A204.1 (cell line): ENCODE measurements around the gene ZNF366.

Source experiments
- FAIRE-seq: peaks from 2 replicates; lab custom pipeline; 2012; peaks lifted over from hg19 to GRCh38; lab: Jason Lieb, UNC

ZNF366 gene

DNA sequence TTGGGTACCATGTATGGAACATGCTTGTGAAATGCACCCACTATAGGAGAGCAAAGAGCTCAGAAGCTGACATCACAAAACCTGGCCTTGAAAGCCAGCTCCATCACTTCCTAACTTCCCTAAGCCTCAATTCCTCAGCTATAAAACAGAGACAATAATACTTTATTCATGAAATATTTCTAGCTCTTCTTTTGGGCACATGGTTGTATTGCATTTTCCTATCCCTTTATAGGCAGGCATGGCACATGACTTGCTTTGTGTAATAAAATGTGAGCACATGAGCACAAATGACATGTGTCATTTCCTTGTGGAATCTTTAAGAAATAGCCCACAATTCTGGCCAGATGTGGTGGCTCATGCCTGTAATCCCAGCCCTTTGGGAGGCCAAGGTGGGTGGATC lies 18.5 kb downstream of the ZNF366 start:
- FAIRE-seq, result no peak

GRCh38 chr5:72487177-72487576 lies 20.0 kb downstream of the ZNF366 start:
- FAIRE-seq, result no peak

GRCh38 chr5:72486371-72486770 lies 20.8 kb downstream of the ZNF366 start:
- no peak for FAIRE-seq

DNA sequence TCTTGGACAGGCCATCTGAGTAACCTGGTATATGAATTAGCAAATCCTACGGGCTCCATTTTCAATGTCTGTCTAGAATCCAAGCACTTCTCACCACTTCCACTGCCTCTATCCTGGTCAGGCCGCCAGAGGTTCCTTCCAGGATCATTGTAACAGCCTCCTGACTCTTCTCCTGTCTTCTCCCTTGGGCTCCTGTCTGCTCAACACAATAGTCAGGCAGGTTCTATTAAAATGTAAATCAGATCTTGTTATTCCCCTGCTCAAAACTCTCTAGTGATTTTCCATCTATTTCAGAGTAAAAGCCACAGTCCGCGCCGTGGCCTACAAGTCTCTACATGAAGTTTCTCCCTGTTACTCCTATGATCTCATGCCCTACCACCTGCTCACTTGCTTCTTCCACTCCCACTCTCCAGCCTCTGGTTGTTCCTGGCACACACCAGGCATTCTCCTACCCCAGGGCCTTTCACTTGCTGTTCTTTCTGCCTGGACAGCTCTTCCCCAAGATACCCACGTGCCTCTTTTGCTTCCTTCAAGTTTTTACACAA lies 21.7 kb downstream of the ZNF366 start:
- FAIRE-seq, result no peak

DNA sequence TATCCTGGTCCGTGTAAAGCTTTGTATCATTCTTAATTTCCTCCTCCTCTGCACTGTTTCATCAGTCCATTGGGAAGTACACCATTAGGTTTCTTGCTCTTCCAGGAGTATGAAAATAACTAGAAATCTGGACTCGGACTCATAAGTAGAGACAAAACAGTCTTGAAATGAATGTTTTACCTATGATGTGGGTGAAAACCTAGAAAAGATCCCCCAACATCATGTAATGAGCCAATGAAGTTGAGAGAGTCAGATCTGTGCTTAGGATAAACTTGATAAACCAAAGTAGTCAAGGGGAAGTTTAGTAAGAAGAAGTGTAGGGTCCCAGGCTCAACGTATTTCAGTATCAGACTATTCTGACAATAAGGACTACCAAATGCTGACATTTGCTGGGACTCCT lies 25.2 kb downstream of the ZNF366 start:
- FAIRE-seq, result no peak

- no peak for FAIRE-seq
Observed at GRCh38 chr5:72480841-72481240, 26.4 kb downstream of the ZNF366 start.

DNA sequence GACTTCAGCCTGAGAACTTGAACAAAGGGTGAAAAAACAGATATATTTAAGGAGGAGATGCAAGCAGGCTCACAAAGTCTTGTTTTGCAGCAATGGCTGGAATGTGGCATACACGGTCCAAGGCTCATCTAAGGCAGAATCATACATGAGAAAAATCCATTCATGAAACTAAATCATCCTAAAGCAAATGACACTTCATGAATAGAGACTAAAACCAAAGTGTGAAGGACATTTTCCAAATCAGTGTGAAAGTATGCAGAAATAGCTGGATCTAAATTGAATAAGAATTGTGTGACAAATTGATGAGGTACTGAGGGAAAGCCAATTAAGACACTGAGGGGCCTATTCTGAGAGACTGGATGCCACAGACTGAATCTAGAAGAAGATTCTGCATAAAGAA lies 27.3 kb downstream of the ZNF366 start:
- FAIRE-seq, result no peak

DNA sequence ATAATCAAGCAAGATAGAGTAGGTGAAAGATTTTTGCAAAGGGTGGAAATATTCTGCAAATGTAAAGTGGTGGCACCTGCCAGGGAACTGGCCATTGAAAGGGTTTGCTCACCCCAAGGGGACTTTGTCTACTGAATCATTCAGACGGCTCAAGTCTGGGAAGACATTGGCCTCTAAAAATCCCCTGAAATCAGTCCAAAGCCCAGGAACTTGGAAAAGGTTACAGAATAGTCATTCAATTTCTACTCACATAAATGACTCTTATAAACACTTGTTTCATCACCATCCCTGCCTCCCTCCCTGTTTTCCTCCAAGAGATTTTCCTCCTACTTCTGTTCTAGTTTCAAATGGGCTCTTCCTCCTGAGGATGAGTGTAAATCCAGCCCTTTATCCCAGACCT lies 28.5 kb downstream of the ZNF366 start:
- FAIRE-seq, result no peak

DNA sequence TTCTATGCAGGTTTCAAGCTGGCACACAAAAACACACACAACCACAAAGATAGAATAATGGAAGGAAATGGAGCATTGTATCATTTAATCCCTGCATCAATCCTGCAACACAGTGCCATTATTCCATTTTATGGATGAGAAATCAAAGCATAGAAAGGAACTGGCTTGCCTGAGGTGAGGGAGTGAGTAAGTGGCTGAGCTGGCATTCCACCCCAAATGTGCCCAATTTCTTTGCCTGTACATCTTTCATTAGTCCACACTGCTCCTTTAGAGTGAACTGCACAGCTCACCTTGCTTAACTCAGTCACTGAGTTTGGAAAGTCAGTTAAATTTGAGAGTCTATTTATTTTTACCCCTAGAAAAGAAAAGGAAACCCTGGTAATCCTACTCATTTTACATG lies 28.9 kb downstream of the ZNF366 start:
- FAIRE-seq, result no peak

GRCh38 chr5:72477644-72478043 lies 29.6 kb downstream of the ZNF366 start:
- FAIRE-seq, result no peak

DNA sequence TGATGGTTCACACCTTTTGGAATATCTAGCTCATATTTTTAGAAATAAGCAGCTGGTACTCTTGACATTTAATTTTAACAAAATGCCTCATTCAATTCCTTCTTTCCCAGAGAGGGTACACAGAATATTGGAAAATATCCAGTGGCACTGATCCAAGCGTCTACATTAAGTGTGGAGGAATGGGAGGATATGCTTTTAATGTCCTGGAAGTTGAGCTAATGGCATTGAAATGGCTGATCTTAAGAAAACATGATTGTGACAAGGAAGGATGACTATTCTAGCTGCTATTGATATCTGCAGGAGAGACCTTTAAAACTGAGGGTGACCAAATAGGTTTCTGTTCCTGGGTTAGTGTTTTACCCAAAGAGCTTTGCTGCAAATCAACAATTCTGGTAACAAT lies 30.0 kb downstream of the ZNF366 start:
- FAIRE-seq, result no peak

- FAIRE-seq, result no peak
Observed at GRCh38 chr5:72476721-72477120, 30.5 kb downstream of the ZNF366 start.

GRCh38 chr5:72476275-72476674 lies 30.9 kb downstream of the ZNF366 start:
- FAIRE-seq, result no peak

- no peak for FAIRE-seq
Observed at GRCh38 chr5:72474516-72474915, 32.7 kb downstream of the ZNF366 start.

- no peak for FAIRE-seq
Observed at GRCh38 chr5:72474046-72474500, 33.1 kb downstream of the ZNF366 start.

- no peak for FAIRE-seq
Observed at GRCh38 chr5:72472666-72473422, 34.4 kb downstream of the ZNF366 start.

GRCh38 chr5:72472031-72472430 lies 35.2 kb downstream of the ZNF366 start:
- no peak for FAIRE-seq

- no peak for FAIRE-seq
Observed at GRCh38 chr5:72470826-72471225, 36.4 kb downstream of the ZNF366 start.

- FAIRE-seq, result no peak
Observed at GRCh38 chr5:72468606-72469005, 38.6 kb downstream of the ZNF366 start.

- FAIRE-seq, result no peak
Observed at GRCh38 chr5:72468024-72468423, 39.2 kb downstream of the ZNF366 start.

DNA sequence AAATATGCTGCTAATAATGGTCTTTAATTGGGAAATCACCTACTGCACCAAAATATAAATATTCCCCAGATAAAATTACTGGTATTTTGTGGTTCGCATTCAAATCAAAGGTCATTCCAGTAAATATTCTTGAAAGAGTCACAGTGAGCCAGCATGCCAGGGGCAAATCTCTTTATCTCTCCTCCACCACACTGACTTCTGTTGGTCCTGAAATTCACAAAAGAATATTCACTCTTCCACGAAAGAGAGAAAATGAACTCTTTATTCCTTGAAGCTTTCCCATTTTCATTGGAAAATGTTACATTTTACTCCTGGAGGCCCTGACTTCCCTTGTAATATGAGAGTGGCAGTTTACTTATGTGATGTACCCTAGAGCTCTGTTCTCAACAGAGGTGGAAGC lies 39.7 kb downstream of the ZNF366 start:
- FAIRE-seq, result no peak

- FAIRE-seq, result no peak
Observed at GRCh38 chr5:72465601-72466563, 41.3 kb downstream of the ZNF366 start.

DNA sequence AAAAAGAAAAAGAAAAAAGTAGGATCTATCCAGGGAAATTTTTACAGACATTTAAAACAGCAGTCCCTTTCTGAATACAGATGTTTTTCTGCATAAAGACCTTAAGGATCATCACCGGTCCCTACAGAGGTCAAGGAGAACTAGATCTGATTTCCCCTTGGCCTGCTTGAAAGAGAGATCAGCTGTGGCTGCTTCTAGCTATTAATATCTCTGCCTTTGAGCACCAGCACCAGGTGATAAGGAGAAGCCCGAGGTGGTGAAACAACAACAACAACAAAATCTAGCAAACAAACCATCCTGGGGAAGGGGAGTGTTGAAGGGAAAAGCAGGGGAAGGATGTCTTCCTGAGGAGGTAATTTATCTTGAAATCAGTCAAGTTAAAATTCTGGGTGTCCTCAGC lies 42.1 kb downstream of the ZNF366 start:
- FAIRE-seq, result no peak
